ENCODE results near the gene TMPRSS11A.
A peak's percentile ranks its signal among the peaks of the same experiment; 100 is the strongest.

The TMPRSS11A gene

GRCh38 chr4:67935888-67936287, 27.4 kb downstream of the TMPRSS11A start:
- Histone ChIP-seq H3K27me3 (ENCODE audit: insufficient read depth, low read length, poor library complexity) (no peaks in the 10 kb centered on the region), H3K36me3 (ENCODE audit: insufficient read depth, low read length) (no peaks in the 10 kb centered on the region), H3K4me3 (ENCODE audit: low read depth in 1 of 2, low read length in 2 of 2) (no peak overlapping the region), H3K9ac (ENCODE audit: low read depth, low read length) (no peak overlapping the region), H2AFZ (ENCODE audit: low read depth, low read length) (no peak overlapping the region), H3K27ac (ENCODE audit: low read length) (peak overlapping the region; percentile 3; the same call in 1 of the 2 replicates), H3K9me3 (ENCODE audit: insufficient read depth, low read length, severe bottlenecking) (no peaks in the 10 kb centered on the region), H3K79me2 (ENCODE audit: insufficient read depth, low read length) (no peaks in the 10 kb centered on the region), H3K4me2 (ENCODE audit: insufficient read depth, low read length) (no peak overlapping the region), H4K20me1 (ENCODE audit: insufficient read depth, low read length) (no peaks in the 10 kb centered on the region), H3K4me1 (ENCODE audit: insufficient read depth, low read length) (peaks cover 28% of the 10 kb centered on the region)
- DNase-seq (no peak), ATAC-seq (ENCODE audit: insufficient read depth, low read depth) (no peak)
- TF ChIP-seq CTCF (IDR thresholded peaks at IDR 0.05; ENCODE audit: borderline replicate concordance, extremely low read depth, low read length, poor library complexity, severe bottlenecking) = no peak
- TF ChIP-seq EZH2 (IDR thresholded peaks at IDR 0.05; ENCODE audit: borderline replicate concordance, low read depth, low read length, severe bottlenecking) = no peak

- no peak overlapping the region for H3K4me3 ChIP-seq (ENCODE audit: low read depth in 1 of 2, low read length in 2 of 2)
- H3K4me2 ChIP-seq (ENCODE audit: insufficient read depth, low read length) = peak overlapping the region; percentile 57
- H4K20me1 ChIP-seq (ENCODE audit: insufficient read depth, low read length) = no peaks in the 10 kb centered on the region
- DNase-seq (peak; percentile 52), ATAC-seq (ENCODE audit: insufficient read depth, low read depth) (peak; percentile 99)
- H3K4me1 ChIP-seq (ENCODE audit: insufficient read depth, low read length) = peaks cover 28% of the 10 kb centered on the region
- H3K79me2 ChIP-seq (ENCODE audit: insufficient read depth, low read length) = no peaks in the 10 kb centered on the region
- no peaks in the 10 kb centered on the region for H3K9me3 ChIP-seq (ENCODE audit: insufficient read depth, low read length, severe bottlenecking)
- no peaks in the 10 kb centered on the region for H3K36me3 ChIP-seq (ENCODE audit: insufficient read depth, low read length)
- H3K9ac ChIP-seq (ENCODE audit: low read depth, low read length) = peak overlapping the region; percentile 25; the same call in 1 of the 2 replicates
- no peak for TF ChIP-seq EZH2 (IDR thresholded peaks at IDR 0.05; ENCODE audit: borderline replicate concordance, low read depth, low read length, severe bottlenecking)
- H2AFZ ChIP-seq (ENCODE audit: low read depth, low read length) = no peak overlapping the region
- peak overlapping the region; percentile 79 for H3K27ac ChIP-seq (ENCODE audit: low read length)
- no peaks in the 10 kb centered on the region for H3K27me3 ChIP-seq (ENCODE audit: insufficient read depth, low read length, poor library complexity)
These were observed 28.7 kb downstream of the TMPRSS11A start for GRCh38 chr4:67934628-67935027.

GRCh38 chr4:67933755-67934154, 29.5 kb downstream of the TMPRSS11A start:
- Histone ChIP-seq H3K9ac (ENCODE audit: low read depth, low read length) (no peak overlapping the region), H3K4me1 (ENCODE audit: insufficient read depth, low read length) (peaks cover 28% of the 10 kb centered on the region), H3K79me2 (ENCODE audit: insufficient read depth, low read length) (no peaks in the 10 kb centered on the region), H4K20me1 (ENCODE audit: insufficient read depth, low read length) (no peaks in the 10 kb centered on the region), H3K4me2 (ENCODE audit: insufficient read depth, low read length) (no peak overlapping the region), H3K36me3 (ENCODE audit: insufficient read depth, low read length) (no peaks in the 10 kb centered on the region), H3K27me3 (ENCODE audit: insufficient read depth, low read length, poor library complexity) (no peaks in the 10 kb centered on the region), H3K9me3 (ENCODE audit: insufficient read depth, low read length, severe bottlenecking) (no peaks in the 10 kb centered on the region), H2AFZ (ENCODE audit: low read depth, low read length) (no peak overlapping the region), H3K27ac (ENCODE audit: low read length) (peak overlapping the region; percentile 71), H3K4me3 (ENCODE audit: low read depth in 1 of 2, low read length in 2 of 2) (no peak overlapping the region)
- ATAC-seq (ENCODE audit: insufficient read depth, low read depth) (no peak), DNase-seq (no peak)
- TF ChIP-seq CTCF (IDR thresholded peaks at IDR 0.05; ENCODE audit: borderline replicate concordance, extremely low read depth, low read length, poor library complexity, severe bottlenecking) (no peak), EZH2 (IDR thresholded peaks at IDR 0.05; ENCODE audit: borderline replicate concordance, low read depth, low read length, severe bottlenecking) (no peak)

- Histone ChIP-seq H3K9me3 (ENCODE audit: insufficient read depth, low read length, severe bottlenecking) (no peaks in the 10 kb centered on the region), H3K4me3 (ENCODE audit: low read depth in 1 of 2, low read length in 2 of 2) (no peak overlapping the region), H3K36me3 (ENCODE audit: insufficient read depth, low read length) (no peaks in the 10 kb centered on the region), H3K27ac (ENCODE audit: low read length) (no peak overlapping the region), H2AFZ (ENCODE audit: low read depth, low read length) (no peak overlapping the region), H3K27me3 (ENCODE audit: insufficient read depth, low read length, poor library complexity) (no peaks in the 10 kb centered on the region), H4K20me1 (ENCODE audit: insufficient read depth, low read length) (no peaks in the 10 kb centered on the region), H3K4me1 (ENCODE audit: insufficient read depth, low read length) (peaks cover 28% of the 10 kb centered on the region), H3K4me2 (ENCODE audit: insufficient read depth, low read length) (no peak overlapping the region), H3K79me2 (ENCODE audit: insufficient read depth, low read length) (no peaks in the 10 kb centered on the region), H3K9ac (ENCODE audit: low read depth, low read length) (no peak overlapping the region)
- ATAC-seq (ENCODE audit: insufficient read depth, low read depth) (no peak), DNase-seq (no peak)
- TF ChIP-seq EZH2 (IDR thresholded peaks at IDR 0.05; ENCODE audit: borderline replicate concordance, low read depth, low read length, severe bottlenecking) (no peak), CTCF (IDR thresholded peaks at IDR 0.05; ENCODE audit: borderline replicate concordance, extremely low read depth, low read length, poor library complexity, severe bottlenecking) (no peak)
These were observed 30.3 kb downstream of the TMPRSS11A start for GRCh38 chr4:67933038-67933437.

Data from DND-41 (cell line).